Measurements from ENCODE around the gene PCK2. TPM values are rescaled to one million over a fixed set of nuclear protein-coding genes. Genes with fewer than 3 reads are reported as not detected.
A peak's percentile ranks its signal among the peaks of the same experiment; 100 is the strongest.

Gene PCK2
- total and polyA plus RNA-seq, 2 of the 13 experiments (the other 11 are each of a cell fraction or from before 2014, with no cell fraction given) = 129 to 272 TPM

DNA sequence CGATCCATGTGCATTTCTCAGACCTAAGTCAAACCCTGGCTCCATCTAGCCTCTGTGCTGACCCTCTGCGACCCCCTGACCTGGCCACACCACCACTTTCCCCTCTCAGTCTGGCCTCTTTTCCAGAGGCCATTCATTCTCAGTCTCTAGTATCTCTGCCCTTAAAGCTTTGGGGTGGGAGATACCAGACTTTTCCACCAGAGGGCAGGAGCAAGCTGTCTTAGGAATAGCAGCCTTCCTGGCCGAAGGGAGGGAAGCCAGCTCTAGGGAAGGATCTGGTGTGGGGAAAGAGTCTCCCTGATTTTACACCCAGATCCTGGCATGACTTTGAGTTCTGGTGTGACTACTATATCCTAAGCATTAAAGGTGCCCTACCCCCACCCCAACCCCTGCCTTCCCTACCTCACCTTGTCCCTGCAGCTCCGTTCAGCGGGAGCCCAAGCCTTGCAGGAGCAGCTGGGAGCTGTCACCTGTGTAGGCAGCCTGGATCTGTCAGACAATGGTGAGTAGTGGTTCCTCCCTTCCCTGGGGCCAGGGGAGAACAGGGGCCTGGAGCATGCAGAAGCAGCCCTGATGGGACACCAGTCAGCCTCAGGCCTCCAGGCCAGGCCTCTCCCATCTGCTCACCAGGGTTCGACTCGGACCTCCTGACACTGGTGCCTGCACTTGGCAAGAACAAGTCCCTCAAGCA lies 35.7 kb upstream of the PCK2 start (continued):
- TF ChIP-seq, protein P1, sequence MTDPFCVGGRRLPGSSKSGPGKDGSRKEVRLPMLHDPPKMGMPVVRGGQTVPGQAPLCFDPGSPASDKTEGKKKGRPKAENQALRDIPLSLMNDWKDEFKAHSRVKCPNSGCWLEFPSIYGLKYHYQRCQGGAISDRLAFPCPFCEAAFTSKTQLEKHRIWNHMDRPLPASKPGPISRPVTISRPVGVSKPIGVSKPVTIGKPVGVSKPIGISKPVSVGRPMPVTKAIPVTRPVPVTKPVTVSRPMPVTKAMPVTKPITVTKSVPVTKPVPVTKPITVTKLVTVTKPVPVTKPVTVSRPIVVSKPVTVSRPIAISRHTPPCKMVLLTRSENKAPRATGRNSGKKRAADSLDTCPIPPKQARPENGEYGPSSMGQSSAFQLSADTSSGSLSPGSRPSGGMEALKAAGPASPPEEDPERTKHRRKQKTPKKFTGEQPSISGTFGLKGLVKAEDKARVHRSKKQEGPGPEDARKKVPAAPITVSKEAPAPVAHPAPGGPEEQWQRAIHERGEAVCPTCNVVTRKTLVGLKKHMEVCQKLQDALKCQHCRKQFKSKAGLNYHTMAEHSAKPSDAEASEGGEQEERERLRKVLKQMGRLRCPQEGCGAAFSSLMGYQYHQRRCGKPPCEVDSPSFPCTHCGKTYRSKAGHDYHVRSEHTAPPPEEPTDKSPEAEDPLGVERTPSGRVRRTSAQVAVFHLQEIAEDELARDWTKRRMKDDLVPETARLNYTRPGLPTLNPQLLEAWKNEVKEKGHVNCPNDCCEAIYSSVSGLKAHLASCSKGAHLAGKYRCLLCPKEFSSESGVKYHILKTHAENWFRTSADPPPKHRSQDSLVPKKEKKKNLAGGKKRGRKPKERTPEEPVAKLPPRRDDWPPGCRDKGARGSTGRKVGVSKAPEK (CRISPR knock-in tag; IDR thresholded peaks at IDR 0.05; ENCODE audit: borderline replicate concordance) = no peak
- no peak for TF ChIP-seq NFYB (CRISPR knock-in tag; IDR thresholded peaks at IDR 0.05)
- TF ChIP-seq ETV6 (CRISPR knock-in tag; conservative IDR thresholded peaks at IDR 0.05) = peak; percentile 69; the same call in 1 of the 2 replicates
- TF ChIP-seq ZSCAN22 (CRISPR knock-in tag; IDR thresholded peaks at IDR 0.05) = no peak
- 0 out of 2 replicates have a peak, but pooled peaks have one; percentile 57 for TF ChIP-seq SRY (CRISPR knock-in tag; IDR thresholded peaks at IDR 0.05)
- TF ChIP-seq ZNF24 (IDR thresholded peaks at IDR 0.05) = no peak
- no peak for TF ChIP-seq ZNF577 (CRISPR knock-in tag; IDR thresholded peaks at IDR 0.05; ENCODE audit: borderline replicate concordance, low read depth)
- no peak for TF ChIP-seq ZNF326 (CRISPR knock-in tag; IDR thresholded peaks at IDR 0.05; ENCODE audit: borderline replicate concordance)
- TF ChIP-seq SOX5 (CRISPR knock-in tag; IDR thresholded peaks at IDR 0.05; ENCODE audit: borderline replicate concordance) = peak; percentile 66
- TF ChIP-seq ZKSCAN8 (CRISPR knock-in tag; IDR thresholded peaks at IDR 0.05; ENCODE audit: borderline replicate concordance) = peak; percentile 88
- peak; percentile 66; the same call in 1 of the 2 replicates for TF ChIP-seq MIER2 (CRISPR knock-in tag; IDR thresholded peaks at IDR 0.05)
- TF ChIP-seq NFKBIZ (CRISPR knock-in tag; IDR thresholded peaks at IDR 0.05) = no peak; the same call in 1 of the 2 replicates
- TF ChIP-seq, protein P2, sequence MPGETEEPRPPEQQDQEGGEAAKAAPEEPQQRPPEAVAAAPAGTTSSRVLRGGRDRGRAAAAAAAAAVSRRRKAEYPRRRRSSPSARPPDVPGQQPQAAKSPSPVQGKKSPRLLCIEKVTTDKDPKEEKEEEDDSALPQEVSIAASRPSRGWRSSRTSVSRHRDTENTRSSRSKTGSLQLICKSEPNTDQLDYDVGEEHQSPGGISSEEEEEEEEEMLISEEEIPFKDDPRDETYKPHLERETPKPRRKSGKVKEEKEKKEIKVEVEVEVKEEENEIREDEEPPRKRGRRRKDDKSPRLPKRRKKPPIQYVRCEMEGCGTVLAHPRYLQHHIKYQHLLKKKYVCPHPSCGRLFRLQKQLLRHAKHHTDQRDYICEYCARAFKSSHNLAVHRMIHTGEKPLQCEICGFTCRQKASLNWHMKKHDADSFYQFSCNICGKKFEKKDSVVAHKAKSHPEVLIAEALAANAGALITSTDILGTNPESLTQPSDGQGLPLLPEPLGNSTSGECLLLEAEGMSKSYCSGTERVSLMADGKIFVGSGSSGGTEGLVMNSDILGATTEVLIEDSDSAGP (CRISPR knock-in tag; IDR thresholded peaks at IDR 0.05; ENCODE audit: borderline replicate concordance) = peak; percentile 84; the same call in 1 of the 2 replicates
- TF ChIP-seq SAFB2 (CRISPR knock-in tag; IDR thresholded peaks at IDR 0.05; ENCODE audit: borderline replicate concordance, low read depth) = no peak
- no peak for TF ChIP-seq MYPOP (CRISPR knock-in tag; IDR thresholded peaks at IDR 0.05)
- TF ChIP-seq ZNF124 (CRISPR knock-in tag; IDR thresholded peaks at IDR 0.05) = 0 out of 2 replicates have a peak, but pooled peaks have one; percentile 76
- TF ChIP-seq ZNF431 (CRISPR knock-in tag; IDR thresholded peaks at IDR 0.05; ENCODE audit: borderline replicate concordance, low read depth) = no peak
- 0 out of 2 replicates have a peak, but pooled peaks have one; percentile 10 for TF ChIP-seq MTA1 (CRISPR knock-in tag; IDR thresholded peaks at IDR 0.05; ENCODE audit: borderline replicate concordance)
- no peak for TF ChIP-seq ZNF292 (CRISPR knock-in tag; IDR thresholded peaks at IDR 0.05; ENCODE audit: borderline replicate concordance, low read depth)
- no peak for TF ChIP-seq ZFYVE20 (CRISPR knock-in tag; IDR thresholded peaks at IDR 0.05; ENCODE audit: borderline replicate concordance, low read depth)
- TF ChIP-seq ZNF296 (CRISPR knock-in tag; conservative IDR thresholded peaks at IDR 0.05) = no peak
- 0 out of 2 replicates have a peak, but pooled peaks have one; percentile 46 for TF ChIP-seq ZBTB21 (CRISPR knock-in tag; IDR thresholded peaks at IDR 0.05)
